Transverse colon (tissue), 4 donors: Measurements from ENCODE around the gene HELZ. TPM values are rescaled to one million over a fixed set of nuclear protein-coding genes. Genes with fewer than 3 reads are reported as not detected.

ENCODE experiments used
- DNase-seq: peaks from one replicate; pipeline ENCODE4 v3.0.0-alpha.2; 2019
- H3K27ac ChIP-seq, 4 donors: fragments of 200-600 bp; sonication (generic); 2 replicates each; pipeline ENCODE4 v1.5.1; 2016 to 2018; ENCODE audit warnings: inconsistent platforms in 4 of 4
- H3K27me3 ChIP-seq: fragments of 200-600 bp; sonication (generic); 2 replicates; pipeline ENCODE4 v1.5.1; 2017; ENCODE audit warnings: inconsistent platforms
- H3K36me3 ChIP-seq, 4 donors: fragments of 200-600 bp; sonication (generic); 2 replicates each; pipeline ENCODE4 v1.5.1; 2017 to 2019; ENCODE audit warnings: inconsistent platforms in 4 of 4
- H3K4me1 ChIP-seq, 4 donors: fragments of 200-600 bp; sonication (generic); 2 replicates each; pipeline ENCODE4 v1.5.1; 2017 to 2020; ENCODE audit warnings: inconsistent platforms in 4 of 4
- H3K4me3 ChIP-seq, 4 donors: fragments of 200-600 bp; sonication (generic); 1 replicate in 1 of 4; 2 replicates in 3 of 4; pipeline versions ENCODE4 v1.5.1 to v1.6.1; 2017 to 2019; ENCODE audit warnings: inconsistent platforms in 4 of 4
- H3K9me3 ChIP-seq, 2 donors: fragments of 200-600 bp; sonication (generic); 2 replicates each; pipeline ENCODE4 v1.5.1; 2017 to 2019; ENCODE audit warnings: inconsistent platforms in 2 of 2
- CTCF ChIP-seq, 5 experiments: fragments of 200-600 bp in 3 of 5; fragments of 450-650 bp in 2 of 5; sonication (generic) in 3 of 5; IDR thresholded peaks; 1 replicate in 2 of 5; 2 replicates in 3 of 5; pipeline ENCODE4 v1.5.1; 2016 to 2017; ENCODE audit warnings: antibody characterized with exemption in 5 of 5, inconsistent platforms in 3 of 5, mild to moderate bottlenecking in 2 of 5, moderate library complexity in 1 of 5
- EP300 ChIP-seq: sonication (generic); formaldehyde crosslinking; IDR thresholded peaks from one replicate; pipeline ENCODE4 v1.6.1; 2017; ENCODE audit warnings: antibody characterized with exemption, low read depth
- POLR2A ChIP-seq: fragments of 450-650 bp; IDR thresholded peaks from one replicate; pipeline ENCODE4 v1.6.1; 2016; ENCODE audit warnings: antibody characterized with exemption, mild to moderate bottlenecking, moderate library complexity
- POLR2AphosphoS5 ChIP-seq, 3 donors: sonication (generic); formaldehyde crosslinking; IDR thresholded peaks; one replicate each; pipeline ENCODE4 v1.6.1; 2016; ENCODE audit warnings: antibody characterized with exemption in 3 of 3
- whole genome bisulfite sequencing, 2 donors: methylation state at CpG; one replicate each; pipeline ENCODE4 v1.1.5; 2018; ENCODE audit warnings: low coverage in 1 of 2; 5-methylcytosine and 5-hydroxymethylcytosine counted together
- in situ Hi-C, 4 donors: fragments of 200-750 bp; cut with MboI; loops; one replicate each; pipeline versions ENCODE4 v1.15.0 to v1.15.1; 2017; ENCODE audit warnings: low sequenced_read_pairs in 3 of 4, low pct_ligation_motif_present in 1 of 4, low pct_unique_long_range_greater_than_20kb in 1 of 4
- intact Hi-C: fragments of 100-400 bp; cut with DNase I; formaldehyde crosslinking; loops from one replicate; pipeline ENCODE4 v1.15.1; 2023; ENCODE audit warnings: low total_unique reads
- total RNA-seq, 4 donors: library from RNA; depleted of rRNA; stranded (reverse); fragments of >200 nt; gene quantifications; one replicate each; pipeline ENCODE4 v1.1.0, GENCODE V29; 2016

The HELZ gene
- total RNA-seq, 4 donors from 2014 or later = 31.8 to 126 (median 56.0) TPM

DNA sequence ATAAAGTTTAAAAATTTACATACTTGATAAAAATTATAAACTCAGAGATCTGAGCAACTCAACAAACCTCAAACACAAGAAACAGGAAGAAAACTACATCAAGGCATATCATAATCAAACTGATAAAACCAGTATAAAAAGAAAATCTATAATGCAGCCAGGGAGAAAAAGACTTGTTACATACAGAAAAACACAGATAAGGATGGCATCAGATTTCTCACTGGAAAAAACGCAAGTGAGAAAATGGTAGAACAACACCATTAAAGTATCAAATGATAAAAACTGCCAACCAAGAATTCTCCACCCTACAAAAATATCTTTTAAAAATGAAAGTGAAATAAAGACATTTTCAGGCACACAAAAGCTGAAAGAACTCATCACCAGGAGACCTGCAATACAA, 129.6 kb downstream of the HELZ start:
- in situ Hi-C loops (no loop called here), intact Hi-C loops (no loop called here)
- DNase-seq = no peak
- Histone ChIP-seq H3K4me3 (no peak overlapping the region), H3K27ac (no peak overlapping the region), H3K36me3 (peaks cover 0 to 51% (median 22%) of the 10 kb centered on the region in 4 donors), H3K27me3 (no peaks in the 10 kb centered on the region), H3K9me3 (peaks cover 5 to 10% of the 10 kb centered on the region in 2 donors), H3K4me1 (no peaks in the 10 kb centered on the region)
- TF ChIP-seq CTCF (IDR thresholded peaks at IDR 0.05) (no peak), EP300 (no peak)
- 93 to 97% methylated on average over 1 of the region's 1 CpG for WGBS, 2 donors

GRCh38 chr17:67113486-67113885, 131.5 kb downstream of the HELZ start:
- intact Hi-C loops (no loop called here), in situ Hi-C loops (no loop called here)
- peaks cover 5 to 10% of the 10 kb centered on the region in 2 donors for H3K9me3 ChIP-seq
- peaks cover 0 to 46% (median 21%) of the 10 kb centered on the region in 4 donors for H3K36me3 ChIP-seq
- H3K4me1 ChIP-seq = no peaks in the 10 kb centered on the region
- no peak overlapping the region for H3K4me3 ChIP-seq
- WGBS, 2 donors = 92 to 93% methylated on average over 3 to 5 of the region's 5 CpGs
- H3K27me3 ChIP-seq = no peaks in the 10 kb centered on the region
- no peak overlapping the region for H3K27ac ChIP-seq
- DNase-seq = no peak
- no peak for TF ChIP-seq CTCF (IDR thresholded peaks at IDR 0.05)

- no peak for TF ChIP-seq EP300
- no peak for TF ChIP-seq POLR2AphosphoS5 (IDR thresholded peaks at IDR 0.05)
- DNase-seq = no peak
- Histone ChIP-seq H3K4me3 (no peak overlapping the region), H3K4me1 (no peaks in the 10 kb centered on the region), H3K27me3 (no peaks in the 10 kb centered on the region), H3K9me3 (peaks cover 5 to 10% of the 10 kb centered on the region in 2 donors), H3K27ac (no peak overlapping the region), H3K36me3 (peaks cover 0 to 53% (median 22%) of the 10 kb centered on the region in 4 donors)
- WGBS, 2 donors = 73 to 89% methylated on average over 1 of the region's 1 CpG
- intact Hi-C loops (no loop called here), in situ Hi-C loops (no loop called here)
These were observed 133.2 kb downstream of the HELZ start for GRCh38 chr17:67111808-67112207.

GRCh38 chr17:67111327-67111726, 133.7 kb downstream of the HELZ start:
- H3K27ac ChIP-seq = no peak overlapping the region
- no peak for DNase-seq
- H3K36me3 ChIP-seq = peaks cover 0 to 53% (median 24%) of the 10 kb centered on the region in 4 donors
- H3K4me1 ChIP-seq = no peaks in the 10 kb centered on the region
- H3K27me3 ChIP-seq = no peaks in the 10 kb centered on the region
- TF ChIP-seq CTCF (IDR thresholded peaks at IDR 0.05) (no peak), EP300 (no peak), POLR2AphosphoS5 (IDR thresholded peaks at IDR 0.05) (no peak), POLR2A (no peak)
- WGBS, 2 donors = 88 to 94% methylated on average over 2 of the region's 2 CpGs
- peaks cover 5 to 6% of the 10 kb centered on the region in 2 donors for H3K9me3 ChIP-seq
- H3K4me3 ChIP-seq = no peak overlapping the region
- intact Hi-C loops (no loop called here), in situ Hi-C loops (no loop called here)

- Histone ChIP-seq H3K27me3 (no peaks in the 10 kb centered on the region), H3K27ac (no peak overlapping the region), H3K9me3 (no peaks in the 10 kb centered on the region), H3K36me3 (peaks cover 0 to 49% (median 24%) of the 10 kb centered on the region in 4 donors), H3K4me3 (no peak overlapping the region), H3K4me1 (no peaks in the 10 kb centered on the region)
- no peak for TF ChIP-seq EP300
- no peak for TF ChIP-seq CTCF (IDR thresholded peaks at IDR 0.05)
- no peak for TF ChIP-seq POLR2AphosphoS5 (IDR thresholded peaks at IDR 0.05)
- no peak for TF ChIP-seq POLR2A
- 88 to 90% methylated on average over 3 of the region's 3 CpGs for WGBS, 2 donors
- no peak for DNase-seq
- in situ Hi-C loops (no loop called here), intact Hi-C loops (no loop called here)
These were observed 134.4 kb downstream of the HELZ start for GRCh38 chr17:67110619-67111018.
